Measurements from ENCODE around the gene PLCH2.

Gene PLCH2

DNA sequence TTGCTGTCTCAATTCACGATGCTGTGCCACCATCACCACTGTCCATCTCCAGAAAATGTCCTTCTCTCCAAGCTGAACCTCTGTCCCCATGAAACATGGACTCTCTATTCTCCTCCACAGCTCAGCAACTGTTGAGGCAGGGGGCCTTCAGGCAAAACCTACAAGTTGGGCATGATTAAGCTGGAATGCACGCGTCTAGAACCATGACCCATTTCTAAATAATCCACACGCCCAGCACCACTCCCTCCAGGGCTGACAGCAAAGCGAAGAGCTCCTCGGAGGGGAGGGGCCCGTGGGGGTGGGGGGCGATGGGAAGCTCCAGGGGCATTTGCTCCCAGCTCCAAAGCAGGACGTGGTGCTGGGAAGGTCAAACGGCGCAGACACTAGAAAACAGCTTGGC, 57.3 kb downstream of the PLCH2 start:
- DNase-seq: no peak

DNA sequence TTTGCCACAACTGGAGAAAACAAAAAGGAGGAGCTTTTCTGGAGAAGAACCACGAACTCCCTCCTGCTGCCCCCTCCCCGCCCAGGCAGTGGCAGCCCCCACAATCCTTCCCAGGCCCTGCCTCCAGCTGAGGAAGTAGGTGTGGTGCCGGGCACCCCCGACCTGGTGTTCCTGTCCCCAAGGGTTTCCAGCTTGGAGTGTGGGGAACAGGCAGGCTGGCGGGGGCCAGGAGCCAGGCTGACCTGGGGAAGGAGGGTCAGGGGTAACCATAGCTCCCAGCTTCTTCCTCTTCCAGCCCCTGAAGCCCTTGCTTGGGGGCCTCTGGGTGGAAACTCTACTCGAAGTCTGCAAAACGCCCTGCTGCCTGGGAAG, 58.2 kb downstream of the PLCH2 start:
- DNase-seq: no peak

DNA sequence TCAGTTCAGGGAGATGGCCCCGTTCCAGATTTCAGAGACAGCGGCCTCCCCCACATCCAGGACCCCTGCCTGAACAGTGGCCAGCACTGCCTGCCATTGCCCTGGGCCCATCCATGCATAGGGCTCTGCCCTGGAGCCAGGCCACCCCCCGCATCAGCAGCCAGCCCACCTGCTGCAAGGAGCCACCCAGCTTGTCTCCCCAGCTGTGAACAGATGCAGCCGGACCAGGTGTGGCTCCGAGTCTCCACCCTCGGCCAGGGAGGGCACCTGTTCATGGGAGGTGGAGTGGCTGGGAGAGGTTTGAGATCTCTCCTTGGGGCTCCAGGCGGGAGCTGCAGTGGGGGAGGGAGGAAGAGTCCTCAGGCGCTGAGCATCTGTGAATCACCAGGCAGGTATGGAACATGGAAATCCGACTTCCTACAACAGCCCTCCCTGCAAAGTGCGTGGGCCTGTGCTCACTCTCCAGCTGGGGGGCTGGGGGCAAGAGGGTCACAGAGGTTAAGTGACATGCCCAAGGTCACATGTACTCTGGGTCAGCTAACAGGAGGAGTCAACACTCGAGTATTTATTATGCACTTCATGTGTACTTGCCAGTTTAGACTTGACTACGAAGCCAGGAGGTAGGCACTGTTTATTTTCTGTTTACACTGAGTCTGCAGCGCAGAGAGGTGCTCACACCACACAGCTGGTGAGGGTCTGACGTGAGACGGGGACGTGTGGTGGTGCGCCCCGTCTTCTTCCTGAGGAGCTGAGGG, 58.8 kb downstream of the PLCH2 start:
- no peak for DNase-seq

DNA sequence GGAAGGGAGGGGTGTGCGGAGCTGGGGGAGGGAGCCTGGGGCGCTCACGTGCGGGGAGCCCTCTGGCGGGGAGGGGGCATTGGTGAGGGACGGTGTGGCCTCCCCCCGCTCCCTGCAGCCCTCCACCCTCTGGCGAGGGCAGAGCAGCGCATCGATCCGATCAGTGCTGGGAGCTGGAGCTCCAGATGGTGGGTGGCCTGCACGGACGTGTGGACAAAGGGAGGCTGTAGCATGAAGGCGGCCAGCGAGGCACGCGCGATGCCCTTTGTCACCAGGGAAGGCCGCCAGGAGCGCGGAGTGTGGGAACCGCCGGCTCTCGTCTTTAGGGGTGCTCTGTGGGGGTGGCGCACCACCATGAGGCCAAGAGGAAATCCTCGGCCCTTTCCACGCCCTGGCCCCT, 59.4 kb downstream of the PLCH2 start:
- no peak for DNase-seq

DNA sequence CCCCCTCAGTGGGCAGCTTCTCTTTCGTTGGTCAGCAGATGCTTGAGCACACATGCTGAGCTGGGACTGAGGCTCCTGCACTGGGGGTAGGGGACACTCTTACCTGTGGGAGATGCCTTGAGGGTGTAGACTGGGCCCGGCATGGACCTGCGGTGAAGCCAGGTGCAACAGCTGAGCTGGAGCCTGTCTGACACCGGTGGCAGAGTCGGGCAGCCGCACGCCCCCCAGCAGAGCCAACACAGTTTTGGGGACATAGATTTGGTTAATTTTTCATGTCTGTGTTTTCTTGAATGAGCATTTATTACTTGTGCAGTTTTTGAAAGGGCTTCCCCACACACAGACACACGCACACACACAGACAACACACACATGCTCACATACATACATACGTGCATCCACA, 59.9 kb downstream of the PLCH2 start:
- DNase-seq: no peak

DNA sequence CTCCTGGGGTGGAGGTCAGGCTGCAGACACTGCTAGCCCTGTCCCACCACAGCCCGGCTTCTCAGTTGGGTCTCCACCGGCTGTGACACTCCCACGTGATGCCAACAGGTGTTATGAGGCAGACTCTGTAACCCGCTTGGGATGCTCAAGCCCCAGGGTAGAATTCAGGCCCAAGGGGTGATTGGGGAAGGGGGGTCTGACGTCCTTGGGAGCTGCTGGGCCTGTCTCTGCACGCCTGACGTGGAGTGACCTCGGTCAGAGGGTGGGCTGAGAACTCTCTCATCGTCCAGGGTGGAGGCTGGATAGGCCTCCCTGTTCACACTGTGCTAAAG, 61.7 kb downstream of the PLCH2 start:
- no peak for DNase-seq

DNA sequence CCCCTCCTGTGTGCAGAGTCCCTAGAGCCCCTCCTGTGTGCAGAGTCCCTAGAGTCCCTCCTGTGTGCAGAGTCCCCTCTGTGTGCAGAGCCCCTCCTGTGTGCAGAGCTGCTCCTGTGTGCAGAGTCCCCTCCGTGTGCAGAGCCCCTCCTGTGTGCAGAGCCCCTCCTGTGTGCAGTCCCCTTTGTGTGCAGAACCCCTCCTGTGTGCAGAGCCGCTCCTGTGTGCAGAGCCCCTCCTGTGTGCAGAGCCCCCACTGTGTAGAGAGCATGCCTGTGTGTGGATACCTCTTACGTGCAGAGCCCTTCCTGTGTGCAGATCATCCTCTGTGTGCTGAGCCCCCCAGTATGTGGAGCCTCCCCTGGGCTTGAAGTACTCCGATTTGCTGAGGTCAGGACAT, 62.3 kb downstream of the PLCH2 start:
- no peak for DNase-seq

DNA sequence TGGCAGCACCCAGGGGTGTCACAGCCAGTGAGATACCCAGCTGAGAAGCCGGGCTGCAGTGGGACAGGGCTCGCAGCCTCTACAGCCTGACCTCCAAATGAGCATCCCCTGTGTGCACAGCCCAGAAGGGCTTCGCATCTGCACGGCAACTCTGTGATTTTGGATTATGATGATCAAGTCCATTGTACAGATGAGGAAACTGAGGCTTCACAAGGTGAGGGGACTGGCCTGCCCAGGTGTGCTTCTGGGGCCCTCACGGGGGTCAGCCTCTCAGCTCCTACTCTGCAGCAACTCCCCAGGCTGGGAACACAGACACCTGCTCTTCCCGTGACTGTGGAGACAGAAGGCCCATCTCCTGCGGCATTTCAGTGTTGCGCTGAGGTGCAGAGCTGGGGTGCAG, 62.8 kb downstream of the PLCH2 start:
- no peak for DNase-seq

DNA sequence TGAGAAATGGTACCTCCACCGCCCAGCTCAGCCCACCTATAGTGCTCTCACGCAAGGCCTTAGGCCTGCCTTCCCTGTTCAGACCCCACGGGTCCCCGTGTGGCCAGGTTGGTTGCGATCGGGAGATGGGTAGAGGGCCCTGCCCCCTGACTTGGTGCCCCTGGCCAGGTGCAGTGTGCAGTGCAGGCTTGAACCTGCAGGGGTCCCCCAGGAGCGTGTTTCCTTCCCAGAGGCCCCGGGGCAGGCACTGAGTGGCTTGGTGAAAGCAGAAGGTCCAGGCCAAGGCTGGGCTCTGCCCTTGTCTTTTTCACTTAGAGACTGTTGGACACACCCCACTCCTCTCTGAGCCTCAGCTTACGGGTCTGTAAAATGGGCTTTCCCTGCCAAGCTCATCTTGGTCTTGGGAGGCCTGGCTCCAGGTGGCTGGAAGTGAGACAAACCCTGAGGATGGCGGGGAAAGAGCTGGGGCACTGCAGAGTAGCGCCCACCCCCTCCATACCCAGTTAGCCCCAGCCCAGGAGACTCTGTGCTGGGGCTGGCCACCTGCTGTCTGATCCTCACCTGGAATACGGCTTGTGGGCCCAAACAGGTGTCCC, 63.3 kb downstream of the PLCH2 start:
- peak; percentile 12 for DNase-seq

DNA sequence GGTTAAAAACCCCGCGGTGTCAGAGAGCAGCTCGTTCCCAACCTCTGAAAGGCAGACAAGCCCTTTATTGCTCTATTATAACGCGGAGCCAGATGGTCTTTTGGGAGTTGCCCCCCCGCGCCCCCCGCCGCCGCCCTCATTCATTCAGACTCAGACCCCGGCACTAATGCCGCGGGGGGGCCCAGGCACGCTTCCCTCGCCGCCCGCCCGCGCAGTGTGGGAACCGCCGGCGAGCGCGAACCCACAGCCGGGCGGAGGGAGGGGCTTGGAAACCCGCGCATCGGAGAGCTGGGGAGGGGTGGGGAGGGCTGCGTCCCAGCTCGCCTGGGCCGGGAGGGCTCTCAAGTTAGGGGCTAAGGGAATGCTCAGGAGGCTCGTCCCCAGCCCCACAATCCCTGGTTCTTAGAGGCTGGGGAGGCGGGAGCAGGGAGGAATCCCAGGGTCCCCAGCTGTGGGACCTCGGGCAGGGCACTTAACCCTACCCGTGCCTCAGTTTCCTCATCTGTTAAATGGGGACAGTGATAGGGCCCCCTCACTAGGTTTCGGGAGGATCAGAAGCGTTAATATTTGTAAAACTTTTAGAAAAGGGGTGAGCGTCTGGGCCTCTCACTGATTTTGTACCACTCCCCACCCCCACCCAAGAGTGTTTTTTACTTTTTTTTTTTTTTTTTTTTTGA, 64.9 kb downstream of the PLCH2 start:
- DNase-seq: no peak

DNA sequence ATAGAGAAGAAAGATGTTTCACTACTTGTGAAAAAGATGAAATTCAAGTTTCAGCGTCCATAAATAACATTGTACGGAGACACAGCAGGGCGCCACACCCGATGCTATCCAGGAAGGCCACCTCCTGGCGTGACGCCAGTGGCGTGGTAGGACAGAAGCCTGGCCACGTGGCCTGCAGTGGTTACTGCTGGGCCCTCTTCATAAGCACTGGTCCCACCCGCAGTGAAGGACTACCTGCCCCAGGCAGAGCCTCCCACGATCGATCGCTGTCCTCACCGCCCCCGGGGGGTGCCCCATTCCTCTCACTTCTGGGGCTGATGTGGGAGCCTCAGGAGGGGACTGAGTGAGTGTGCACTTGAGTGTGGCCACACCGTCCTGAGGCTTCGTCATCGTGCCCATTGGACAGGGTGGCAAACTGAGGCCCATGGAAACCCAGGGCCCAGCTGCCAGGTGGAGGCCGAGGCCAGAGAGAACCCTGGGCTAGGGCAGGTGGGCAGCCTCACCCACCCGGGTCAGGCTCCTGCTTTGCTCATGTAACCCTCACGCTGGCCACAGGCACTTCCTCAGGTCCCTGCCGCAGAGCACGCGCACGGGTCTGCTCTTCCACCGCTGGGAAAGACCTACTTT, 65.6 kb downstream of the PLCH2 start:
- no peak for DNase-seq

DNA sequence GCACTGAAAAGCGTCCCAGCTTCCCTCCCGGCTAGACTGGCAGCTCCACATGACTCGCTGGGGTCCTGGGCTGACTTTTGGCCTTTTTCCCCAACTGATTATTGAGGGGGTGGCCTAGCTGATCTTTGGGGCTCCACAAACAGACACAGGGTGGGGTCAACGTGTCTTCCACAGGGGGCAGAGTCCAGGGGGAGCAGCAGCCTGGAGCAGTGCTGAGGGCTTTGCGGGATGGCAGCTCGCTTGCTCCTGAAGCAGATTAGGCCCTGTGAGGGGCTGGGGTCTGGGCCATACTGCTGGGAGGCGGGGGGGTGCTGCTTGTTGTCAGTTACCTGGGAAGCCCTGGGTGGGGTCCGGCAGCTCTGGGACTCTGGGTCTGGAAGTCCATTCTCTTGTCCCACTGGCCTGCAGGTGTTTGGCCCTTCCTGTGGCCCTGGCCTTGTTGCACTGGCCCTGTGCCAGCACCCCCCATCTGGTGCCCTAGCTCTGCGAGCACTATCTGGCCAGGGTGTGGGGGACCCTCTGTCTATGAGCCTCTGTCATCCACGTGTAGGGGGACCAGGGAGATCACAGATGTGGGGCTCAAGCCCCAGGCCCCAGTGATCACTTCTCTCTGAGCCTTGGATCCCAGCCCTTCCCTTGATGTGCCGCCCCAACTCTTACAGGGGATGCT, 66.3 kb downstream of the PLCH2 start:
- DNase-seq: no peak

DNA sequence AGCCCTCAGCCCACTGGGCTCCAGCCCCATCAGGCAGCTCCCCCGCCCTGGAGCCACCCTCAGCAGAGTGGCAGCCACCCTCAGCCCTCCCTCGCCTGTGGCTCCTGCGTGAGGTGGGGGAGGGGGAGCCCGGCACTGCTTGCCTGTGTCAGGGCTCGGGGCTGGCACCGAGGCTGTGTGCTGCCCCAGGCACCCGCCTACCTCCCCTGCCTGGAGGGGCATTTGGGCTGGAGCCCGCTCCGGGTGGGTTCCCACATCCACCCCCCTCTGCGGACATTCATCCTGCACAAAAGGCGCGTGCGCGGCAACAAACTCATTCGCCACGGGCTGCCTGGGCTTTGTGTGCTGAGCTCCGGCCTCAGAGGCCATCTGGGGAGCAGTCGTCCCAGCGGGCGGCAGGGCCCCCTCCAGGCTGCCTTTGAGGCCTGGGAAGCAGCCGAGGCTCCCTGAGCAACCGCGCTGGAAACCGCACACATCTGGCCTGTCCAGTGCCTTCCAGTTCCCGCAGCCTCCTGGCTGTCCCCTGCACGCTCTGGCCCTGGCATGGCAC, 67.5 kb downstream of the PLCH2 start:
- no peak for DNase-seq

DNA sequence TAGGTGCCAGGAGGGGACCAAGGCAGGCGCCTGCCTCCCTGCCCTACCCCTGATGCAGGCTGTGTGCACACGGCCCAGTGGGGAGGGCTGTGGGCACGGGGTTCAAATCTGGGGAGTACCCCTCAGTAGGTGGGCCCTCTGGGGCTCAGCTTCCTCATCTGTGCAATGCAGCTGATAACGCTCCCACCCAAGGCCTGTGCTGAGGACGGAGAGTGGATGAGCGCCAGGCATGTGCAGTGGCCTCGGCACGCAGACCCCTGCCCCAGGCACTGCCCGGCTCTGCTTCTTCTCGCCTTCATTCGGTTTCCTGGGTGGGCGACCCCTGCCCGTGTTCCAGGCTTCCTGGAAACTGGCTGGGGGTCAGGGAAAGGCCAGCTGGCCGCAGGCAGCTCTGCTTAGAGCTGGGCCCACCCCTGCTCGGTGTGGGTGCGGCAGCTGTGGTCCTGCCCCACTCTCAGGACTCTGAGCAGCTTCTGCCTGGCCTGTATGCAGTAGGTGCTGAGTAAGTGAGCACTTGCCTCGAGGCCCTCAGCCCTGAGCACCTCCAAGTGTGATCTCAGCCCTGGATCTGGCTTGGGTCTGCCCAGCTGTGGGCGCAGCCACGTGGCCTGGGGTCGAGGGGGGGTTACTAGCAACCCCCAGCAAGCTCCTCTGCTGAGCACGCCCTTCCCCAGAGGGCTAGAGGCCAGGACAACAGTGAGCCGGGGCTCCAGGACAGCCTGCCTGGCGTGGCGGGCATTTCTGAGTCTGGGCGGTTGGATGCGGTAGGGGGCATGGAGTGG, 68.2 kb downstream of the PLCH2 start:
- DNase-seq: no peak

DNA sequence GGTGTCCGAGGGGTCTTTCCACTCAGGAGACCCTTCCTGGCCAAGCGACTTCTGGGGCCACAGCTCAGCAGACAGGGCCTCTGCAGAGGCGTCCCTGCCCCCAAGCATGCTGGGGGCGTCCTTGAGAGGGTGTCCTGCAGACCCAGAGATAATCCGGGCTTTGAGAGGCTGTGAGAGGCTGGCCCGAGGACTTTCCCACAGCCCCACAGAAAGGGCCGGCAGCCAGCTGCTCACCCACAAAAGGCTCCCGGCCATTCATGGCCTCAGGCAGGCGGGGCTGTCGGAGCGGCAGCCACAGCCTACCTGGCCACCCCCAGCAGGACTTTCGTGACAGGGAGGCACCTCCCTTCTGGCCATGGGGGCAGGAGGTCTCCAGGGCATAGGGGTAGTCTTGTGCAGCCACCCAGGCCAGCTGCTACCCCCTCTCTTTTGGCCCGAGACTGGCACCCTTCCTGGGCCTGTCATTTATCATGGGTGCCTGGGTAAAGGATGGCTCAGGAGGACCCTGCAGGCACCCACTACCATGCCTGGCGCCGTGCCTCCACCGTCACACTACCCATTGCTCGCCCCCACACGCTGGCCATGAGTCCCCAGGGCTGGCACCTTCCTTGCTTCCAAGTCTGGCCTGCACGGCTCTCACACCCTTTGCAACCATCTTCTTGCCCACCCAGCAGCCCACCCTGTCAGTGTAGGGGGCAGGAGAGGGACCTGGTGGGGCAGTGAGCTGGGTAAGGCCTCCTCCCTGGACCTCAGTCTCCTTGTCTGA, 69.0 kb downstream of the PLCH2 start:
- DNase-seq: no peak

DNA sequence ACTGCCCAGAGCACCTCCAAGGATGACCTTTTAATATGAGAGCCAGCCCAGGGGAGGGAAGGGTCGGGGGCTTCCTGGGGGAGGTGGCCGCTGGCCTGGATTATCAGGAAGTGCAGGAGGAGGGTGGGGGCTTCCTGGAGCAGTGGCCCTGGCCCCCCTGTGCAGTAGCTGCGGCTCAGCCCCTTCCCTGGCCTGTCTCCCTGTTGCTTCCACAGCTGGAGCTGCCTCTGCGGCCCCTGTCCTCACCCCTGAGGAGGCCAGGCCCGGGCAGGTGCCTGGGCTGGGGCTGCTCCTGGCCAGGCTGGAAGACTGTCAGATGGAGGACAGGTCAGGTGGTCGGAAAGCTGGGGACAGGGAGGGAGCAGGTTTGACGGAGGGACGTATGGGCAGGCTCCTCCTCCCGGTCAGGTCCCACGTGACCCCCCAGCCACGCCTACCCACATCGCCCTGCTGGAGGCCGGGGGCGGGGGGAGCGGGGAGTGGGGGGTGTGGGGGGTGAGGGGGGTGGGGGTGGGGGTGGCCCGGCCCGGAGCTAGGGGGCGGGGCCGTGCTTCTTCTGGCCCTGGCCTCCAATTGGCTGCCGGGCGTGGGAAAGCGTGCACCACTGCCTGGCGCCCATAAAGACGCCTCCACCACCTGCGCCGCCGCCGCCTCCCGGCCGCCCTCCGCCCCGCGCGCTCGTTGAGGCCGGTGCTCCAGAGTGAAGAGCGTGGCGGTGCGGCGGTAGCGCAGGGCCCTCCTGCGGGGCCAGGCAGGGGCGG, 69.8 kb downstream of the PLCH2 start:
- DNase-seq: peak; percentile 72

DNA sequence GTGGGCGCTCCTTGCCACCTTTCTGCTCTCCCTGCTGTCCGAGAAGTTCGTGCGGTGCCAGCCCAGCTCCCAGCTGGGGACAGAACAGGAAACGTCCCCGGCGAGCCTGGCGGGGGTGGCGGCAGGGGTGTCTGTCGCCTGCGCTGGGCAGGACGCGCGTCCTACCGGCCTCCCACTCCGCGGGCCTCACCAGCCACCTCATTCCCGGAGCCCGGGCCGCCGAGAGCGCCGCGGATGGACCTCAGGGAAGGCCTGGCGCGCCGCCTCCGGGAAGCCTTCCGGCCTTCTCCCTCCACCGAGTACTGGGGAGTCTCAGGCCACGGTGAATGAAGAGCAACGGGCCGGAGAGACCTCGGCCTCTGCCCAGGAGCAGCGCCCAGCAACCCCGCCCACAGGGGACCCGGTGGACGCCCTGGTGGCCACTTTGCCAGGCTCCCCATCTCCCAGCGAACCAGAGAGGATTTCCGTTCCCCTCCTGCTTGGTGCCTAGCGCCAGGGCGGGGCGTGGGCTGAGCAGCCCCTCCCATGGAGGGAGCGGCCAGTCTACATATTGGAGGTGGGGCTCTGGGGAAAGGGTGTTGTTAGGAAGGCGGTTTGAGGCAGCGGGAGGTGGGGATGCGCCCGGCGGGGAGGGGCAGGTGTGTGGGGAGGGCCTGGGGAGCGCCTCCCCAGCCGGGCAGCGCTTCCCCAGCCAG, 70.6 kb downstream of the PLCH2 start:
- DNase-seq: peak; percentile 84

DNA sequence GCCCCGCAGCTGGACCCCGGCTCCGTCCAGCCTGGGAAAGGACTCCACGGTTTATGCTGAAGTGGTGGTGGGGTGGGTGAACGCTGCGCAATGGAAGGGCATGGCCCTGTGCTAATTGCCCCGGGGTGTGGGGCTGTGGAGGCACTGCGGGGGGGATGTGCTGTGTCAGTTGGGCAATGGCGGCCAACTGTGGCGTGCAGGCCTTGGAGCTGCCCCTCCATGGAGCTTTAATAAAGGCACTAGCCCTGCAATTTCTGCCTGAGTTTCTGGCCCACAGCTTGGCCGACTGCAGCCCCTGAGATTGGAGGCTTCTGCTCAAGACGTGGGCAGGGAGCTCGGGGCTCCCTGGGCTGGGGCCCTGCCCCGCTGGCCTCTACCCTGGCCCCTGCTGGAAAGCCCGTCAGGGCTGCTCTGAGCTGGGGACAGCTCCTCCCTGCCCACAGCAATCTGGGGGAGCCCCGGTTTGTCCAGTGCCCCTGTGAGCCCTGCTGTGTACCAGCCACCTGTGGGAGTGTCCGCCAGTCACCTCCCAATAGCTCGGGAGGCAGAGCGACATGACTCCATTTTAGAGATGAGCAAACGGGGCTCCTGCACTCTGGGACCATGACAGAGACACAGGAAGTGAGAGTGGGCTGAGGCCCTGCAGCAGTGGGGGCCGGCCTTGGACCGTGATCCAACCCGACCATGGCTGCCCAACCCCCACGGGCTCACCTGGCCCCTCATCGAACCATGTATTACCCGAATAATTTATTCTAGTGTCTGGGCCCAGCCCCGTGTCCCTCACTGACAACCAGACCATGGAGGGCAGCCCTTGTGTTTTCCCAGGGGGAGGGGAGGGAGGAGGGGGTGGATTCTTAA, 71.3 kb downstream of the PLCH2 start:
- DNase-seq: peak; percentile 55

DNA sequence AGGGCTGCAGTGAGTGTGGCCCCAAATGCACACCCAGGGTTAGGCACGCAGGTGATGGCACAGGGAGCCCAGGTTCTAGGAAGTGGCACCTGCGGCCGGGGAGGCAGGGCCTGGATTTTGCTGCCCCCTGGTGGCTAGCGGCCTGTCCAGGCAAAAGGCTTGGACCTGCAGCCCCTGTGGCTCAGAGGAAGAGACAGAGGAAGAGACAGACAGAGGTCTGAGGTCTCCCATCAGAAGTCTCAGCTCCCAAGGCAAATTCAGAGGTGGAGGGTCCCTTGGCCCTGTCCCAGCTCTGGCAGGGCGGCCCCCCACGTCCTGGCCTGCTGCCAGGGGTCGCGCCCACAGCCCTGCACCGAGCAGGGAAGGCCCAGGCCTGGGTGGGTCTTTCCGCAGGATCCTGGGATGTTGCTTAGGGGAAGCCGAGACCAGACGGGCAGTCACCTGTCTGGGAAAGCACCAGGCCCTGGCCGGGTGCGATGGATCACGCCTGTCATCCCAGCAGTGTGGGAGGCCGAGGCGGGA, 72.0 kb downstream of the PLCH2 start:
- DNase-seq: peak; percentile 74
